GM23338 (cell line): ENCODE measurements around the gene SEMA4A. TPM values are rescaled to one million over a fixed set of nuclear protein-coding genes. Genes with fewer than 3 reads are reported as not detected.

Experiments
- polyA plus RNA-seq: library from polyadenylated mRNA; unstranded; fragments of >200 nt; fragmentation: Nextera tagmentation; extraction: Ambion mirVana; gene quantifications from 2 replicates; pipeline ENCODE4 v1.2.1, GENCODE V29; 2016
- small RNA-seq: library from RNA; depleted of rRNA; stranded (forward); fragments of <200 nt; gene quantifications from one replicate; pipeline ENCODE3, GENCODE V24; 2014; ENCODE audit warnings: low replicate concordance
- total RNA-seq: library from RNA; depleted of rRNA; stranded (reverse); fragments of >200 nt; shearing (Covaris generic); gene quantifications from 2 replicates; pipeline ENCODE4 v1.2.3, GENCODE V29; 2014; rRNA removed

The SEMA4A gene
- total and polyA plus RNA-seq, 2 experiments from 2014 or later = 5.5 to 20.2 TPM

Small RNAs within 50 kb of the gene (small RNA-seq; reads per million reads assigned to genes)
- gene RF00568 = not detected

Other genes starting within 250 kb of the SEMA4A start
- gene RIT1, start 242.2 kb upstream of the SEMA4A start, total RNA-seq = 15.8 and 24.4 TPM in 2 replicates
- gene RIT1, start 242.2 kb upstream of the SEMA4A start, polyA plus RNA-seq = 19.3 and 21.5 TPM in 2 replicates
- gene KHDC4, start 219.2 kb upstream of the SEMA4A start, total RNA-seq = 56.0 and 57.7 TPM in 2 replicates
- 41.2 and 47.1 TPM in 2 replicates for gene KHDC4, start 219.2 kb upstream of the SEMA4A start, polyA plus RNA-seq
- gene RXFP4, start 211.9 kb upstream of the SEMA4A start, total RNA-seq = not detected in 2 replicates
- gene RXFP4, start 211.9 kb upstream of the SEMA4A start, polyA plus RNA-seq = 0.23 TPM in 1 of 2 replicates, not detected in the other
- 64.0 and 87.6 TPM in 2 replicates for gene ARHGEF2, start 175.0 kb upstream of the SEMA4A start, total RNA-seq
- gene ARHGEF2, start 175.0 kb upstream of the SEMA4A start, polyA plus RNA-seq = 21.2 and 23.0 TPM in 2 replicates
- 270 and 291 TPM in 2 replicates for gene SSR2, start 132.6 kb upstream of the SEMA4A start, total RNA-seq
- gene SSR2, start 132.6 kb upstream of the SEMA4A start, polyA plus RNA-seq = 130 and 136 TPM in 2 replicates
- 28.4 and 30.5 TPM in 2 replicates for gene UBQLN4, start 99.8 kb upstream of the SEMA4A start, total RNA-seq
- 10.0 and 11.2 TPM in 2 replicates for gene UBQLN4, start 99.8 kb upstream of the SEMA4A start, polyA plus RNA-seq
- gene LAMTOR2, start 98.8 kb upstream of the SEMA4A start, total RNA-seq = 35.2 and 67.3 TPM in 2 replicates
- 108 and 113 TPM in 2 replicates for gene LAMTOR2, start 98.8 kb upstream of the SEMA4A start, polyA plus RNA-seq
- 21.3 and 30.0 TPM in 2 replicates for gene RAB25, start 92.4 kb upstream of the SEMA4A start, total RNA-seq
- 42.7 and 47.3 TPM in 2 replicates for gene RAB25, start 92.4 kb upstream of the SEMA4A start, polyA plus RNA-seq
- 31.5 and 38.1 TPM in 2 replicates for gene MEX3A, start 71.1 kb upstream of the SEMA4A start, total RNA-seq
- gene MEX3A, start 71.1 kb upstream of the SEMA4A start, polyA plus RNA-seq = 18.5 and 19.7 TPM in 2 replicates
- 56.3 and 68.9 TPM in 2 replicates for gene LMNA, start 38.9 kb upstream of the SEMA4A start, total RNA-seq
- gene LMNA, start 38.9 kb upstream of the SEMA4A start, polyA plus RNA-seq = 35.5 and 38.9 TPM in 2 replicates
- 19.9 and 25.1 TPM in 2 replicates for gene SLC25A44, start 40.5 kb downstream of the SEMA4A start, total RNA-seq
- gene SLC25A44, start 40.5 kb downstream of the SEMA4A start, polyA plus RNA-seq = 7.0 and 7.6 TPM in 2 replicates
- gene PMF1, start 59.4 kb downstream of the SEMA4A start, total RNA-seq = 86.1 and 112 TPM in 2 replicates
- 118 and 120 TPM in 2 replicates for gene PMF1, start 59.4 kb downstream of the SEMA4A start, polyA plus RNA-seq
- 0.42 and 2.7 TPM in 2 replicates for gene BGLAP, start 88.6 kb downstream of the SEMA4A start, total RNA-seq
- 0.36 and 1.2 TPM in 2 replicates for gene BGLAP, start 88.6 kb downstream of the SEMA4A start, polyA plus RNA-seq
- gene PAQR6, start 94.5 kb downstream of the SEMA4A start, total RNA-seq = 3.3 and 4.2 TPM in 2 replicates
- gene PAQR6, start 94.5 kb downstream of the SEMA4A start, polyA plus RNA-seq = 2.4 and 2.6 TPM in 2 replicates
- gene SMG5, start 129.2 kb downstream of the SEMA4A start, total RNA-seq = 109 and 118 TPM in 2 replicates
- 21.3 and 25.9 TPM in 2 replicates for gene SMG5, start 129.2 kb downstream of the SEMA4A start, polyA plus RNA-seq
- gene TMEM79, start 130.7 kb downstream of the SEMA4A start, total RNA-seq = 0.66 and 0.97 TPM in 2 replicates
- 1.3 and 1.5 TPM in 2 replicates for gene TMEM79, start 130.7 kb downstream of the SEMA4A start, polyA plus RNA-seq
- 41.9 and 50.5 TPM in 2 replicates for gene GLMP, start 142.1 kb downstream of the SEMA4A start, total RNA-seq
- gene GLMP, start 142.1 kb downstream of the SEMA4A start, polyA plus RNA-seq = 32.3 and 33.6 TPM in 2 replicates
- gene VHLL, start 145.7 kb downstream of the SEMA4A start, total RNA-seq = not detected in 2 replicates
- not detected in 2 replicates for gene VHLL, start 145.7 kb downstream of the SEMA4A start, polyA plus RNA-seq
- 526 and 618 TPM in 2 replicates for gene CCT3, start 184.7 kb downstream of the SEMA4A start, total RNA-seq
- 405 and 410 TPM in 2 replicates for gene CCT3, start 184.7 kb downstream of the SEMA4A start, polyA plus RNA-seq
- gene TSACC, start 184.9 kb downstream of the SEMA4A start, total RNA-seq = 0.66 and 2.5 TPM in 2 replicates
- 9.3 and 9.8 TPM in 2 replicates for gene TSACC, start 184.9 kb downstream of the SEMA4A start, polyA plus RNA-seq
- gene RHBG, start 215.6 kb downstream of the SEMA4A start, total RNA-seq = 1.6 and 1.7 TPM in 2 replicates
- gene RHBG, start 215.6 kb downstream of the SEMA4A start, polyA plus RNA-seq = 1.2 and 2.1 TPM in 2 replicates